Dermis microvascular lymphatic vessel endothelial cell (primary cell): Measurements from ENCODE around the gene TMEM87A. TPM values are rescaled to one million over a fixed set of nuclear protein-coding genes. Genes with fewer than 3 reads are reported as not detected.
"Not testable (repeated sequence)": the region's sequence is repeated elsewhere in the genome, so short reads cannot be mapped to it uniquely, and the experiment has no call there.

Experiments used
- DNase-seq, 2 donors: peaks; one replicate each; pipeline versions ENCODE4 v3.0.0 to v3.0.0-alpha.2; 2010; ENCODE audit warnings: low read depth in 2 of 2
- total RNA-seq: library from RNA; depleted of rRNA; stranded (reverse); fragments of >200 nt; gene quantifications from 2 replicates; pipeline ENCODE4 v1.2.1, GENCODE V29; 2014

TMEM87A gene
- total RNA-seq, 1 donor from 2014 or later, result 45.3 TPM

GRCh38 chr15:42270996-42271395, 2.2 kb downstream of the TMEM87A start:
- no peak for DNase-seq

GRCh38 chr15:42270551-42270950, 2.7 kb downstream of the TMEM87A start:
- no peak for DNase-seq

- DNase-seq, result no peak
These were observed 5.9 kb downstream of the TMEM87A start for GRCh38 chr15:42267286-42267685.

DNA sequence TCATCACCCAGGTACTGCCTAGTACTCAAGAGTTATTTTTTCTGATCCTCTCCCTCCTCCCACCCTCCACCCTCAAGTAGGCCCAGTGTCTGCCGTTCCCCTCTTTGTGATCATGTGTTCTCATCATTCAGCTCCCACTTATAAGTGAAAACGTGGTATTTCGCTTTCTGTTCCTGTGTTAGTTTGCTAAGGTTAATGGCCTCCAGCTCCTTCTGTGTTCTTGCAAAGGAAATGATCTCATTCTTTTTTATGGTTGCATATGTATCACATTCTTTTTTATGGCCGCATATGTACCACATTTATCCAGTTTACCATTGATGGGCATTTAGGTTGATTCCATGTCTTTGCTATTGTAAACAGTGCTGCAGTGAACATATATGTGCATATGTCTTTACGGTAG, 8.4 kb downstream of the TMEM87A start:
- DNase-seq, result no peak

DNA sequence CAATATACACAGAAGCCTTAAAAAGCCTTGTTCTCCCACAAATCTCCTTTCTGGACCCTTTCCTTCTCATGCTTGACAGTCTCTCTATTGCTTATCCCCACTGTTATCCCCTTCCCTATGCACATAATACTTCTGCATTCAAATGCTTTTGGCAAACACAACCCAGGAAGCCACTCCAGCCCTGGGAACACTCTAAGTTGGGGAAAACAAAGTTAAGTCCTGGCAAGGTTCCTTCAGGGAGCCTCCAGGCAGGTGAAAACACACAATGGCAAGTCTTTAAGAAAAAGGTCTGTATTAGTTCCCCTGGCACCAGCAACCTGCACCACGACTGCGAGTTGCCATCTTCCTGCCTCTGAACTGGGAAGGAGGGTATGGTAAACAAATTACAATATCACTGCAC, 19.9 kb downstream of the TMEM87A start:
- no peak for DNase-seq

- DNase-seq, result no peak
These were observed 32.4 kb downstream of the TMEM87A start for GRCh38 chr15:42240823-42241222.

GRCh38 chr15:42239528-42240182, 33.6 kb downstream of the TMEM87A start:
- no peak for DNase-seq

DNA sequence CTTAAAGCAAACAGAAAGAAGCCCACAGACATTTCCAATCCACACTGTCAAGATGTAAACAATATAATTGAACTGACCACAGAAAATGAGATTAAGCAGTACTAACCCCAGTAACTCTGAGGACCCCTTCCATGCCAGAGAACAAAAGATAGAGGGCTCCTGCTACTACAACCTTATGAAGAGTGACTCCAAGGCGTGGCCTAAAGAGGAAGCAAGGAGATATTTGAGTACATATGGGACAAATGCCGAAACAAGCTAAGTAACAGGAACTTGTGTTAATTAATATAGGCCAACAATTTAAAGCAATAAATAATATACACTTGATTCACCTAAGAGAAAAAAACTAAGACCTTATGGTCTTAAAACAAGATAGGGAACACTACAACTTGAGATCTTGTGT, 40.1 kb downstream of the TMEM87A start:
- DNase-seq, result no peak

DNA sequence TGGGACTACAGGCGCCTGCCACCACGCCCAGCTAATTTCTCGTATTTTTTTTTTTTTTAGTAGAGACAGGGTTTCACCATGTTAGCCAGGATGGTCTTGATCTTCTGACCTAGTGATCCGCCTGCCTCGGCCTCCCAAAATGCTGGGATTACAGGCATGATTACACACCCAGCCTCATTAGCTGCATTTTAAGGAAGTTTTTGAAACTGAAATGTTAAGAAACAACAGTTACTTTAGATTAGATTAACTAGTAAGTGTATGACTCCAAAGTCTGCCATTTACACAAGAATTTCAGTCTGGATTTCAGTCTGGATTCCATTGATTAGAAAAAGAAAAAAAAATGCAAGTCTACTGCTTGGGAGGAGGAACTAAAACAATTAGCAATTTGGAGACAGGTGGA, 40.6 kb downstream of the TMEM87A start:
- no peak for DNase-seq

DNA sequence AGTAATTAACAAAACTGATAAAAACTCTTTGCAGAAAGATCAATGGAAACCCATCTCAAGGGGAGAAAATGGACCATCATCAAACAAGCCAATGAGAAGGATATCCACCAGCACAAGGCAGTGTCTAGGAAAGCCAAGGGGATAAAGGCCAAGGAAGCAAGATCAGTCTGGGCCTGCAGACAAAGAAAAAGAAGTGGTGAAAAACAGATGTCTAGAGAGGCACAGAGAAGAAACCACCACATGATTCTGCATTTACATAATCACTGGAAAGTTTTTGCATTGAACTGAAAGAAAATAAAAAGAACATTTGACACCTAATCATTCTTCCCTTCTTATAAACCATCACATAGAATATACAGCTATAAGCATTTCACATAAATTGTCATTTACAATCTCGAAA, 42.1 kb downstream of the TMEM87A start:
- DNase-seq, result no peak

DNA sequence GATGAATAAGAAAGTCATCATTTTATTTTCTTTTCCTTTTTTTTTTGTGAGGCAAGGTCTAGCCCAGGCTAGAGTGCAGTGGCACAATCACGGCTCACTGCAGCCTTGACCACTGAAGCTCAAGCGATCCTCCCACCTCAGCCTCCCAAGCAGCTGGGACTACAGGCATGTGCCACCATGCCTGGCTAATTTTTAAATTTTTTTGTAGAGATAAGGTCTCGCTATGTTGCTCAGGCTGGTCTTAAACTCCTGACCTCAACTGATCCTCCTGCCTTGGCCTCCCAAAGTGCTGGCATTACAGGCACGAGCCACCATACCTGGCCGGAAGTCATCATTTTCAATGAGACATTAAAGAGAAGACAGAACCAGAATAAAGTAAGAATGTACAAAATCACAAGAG, 44.3 kb downstream of the TMEM87A start:
- DNase-seq, result not testable (repeated sequence)

GRCh38 chr15:42228036-42228435, 45.2 kb downstream of the TMEM87A start:
- no peak for DNase-seq

DNA sequence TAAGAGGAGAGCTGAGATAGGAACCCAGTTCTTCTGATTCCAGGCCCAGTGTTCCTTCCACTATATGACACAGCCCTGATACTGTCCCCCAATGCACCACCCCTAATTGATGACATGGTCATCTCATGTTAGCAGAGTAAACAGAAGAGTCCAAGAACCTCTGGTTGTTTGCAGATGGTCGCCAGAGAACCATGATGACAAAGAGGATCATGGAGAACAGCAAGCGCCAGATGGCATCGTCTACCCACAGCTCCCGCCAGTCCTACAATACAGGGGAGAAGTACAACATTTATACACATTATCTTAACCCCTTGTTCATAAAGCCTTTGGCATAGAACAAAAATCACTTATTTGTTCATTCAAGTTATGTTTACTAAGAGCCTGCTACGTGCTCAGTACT, 46.6 kb downstream of the TMEM87A start:
- DNase-seq, result no peak

- DNase-seq, result peak in 1 of 2 donors; percentile 54
These were observed 53.0 kb downstream of the TMEM87A start for GRCh38 chr15:42220216-42220615.

- no peak for DNase-seq
These were observed 54.2 kb downstream of the TMEM87A start for GRCh38 chr15:42218953-42219592.

- no peak for DNase-seq
These were observed 55.7 kb downstream of the TMEM87A start for GRCh38 chr15:42217568-42217967.

- peak; percentile 28 to 33 for DNase-seq
These were observed 57.1 kb downstream of the TMEM87A start for GRCh38 chr15:42215913-42216829.

DNA sequence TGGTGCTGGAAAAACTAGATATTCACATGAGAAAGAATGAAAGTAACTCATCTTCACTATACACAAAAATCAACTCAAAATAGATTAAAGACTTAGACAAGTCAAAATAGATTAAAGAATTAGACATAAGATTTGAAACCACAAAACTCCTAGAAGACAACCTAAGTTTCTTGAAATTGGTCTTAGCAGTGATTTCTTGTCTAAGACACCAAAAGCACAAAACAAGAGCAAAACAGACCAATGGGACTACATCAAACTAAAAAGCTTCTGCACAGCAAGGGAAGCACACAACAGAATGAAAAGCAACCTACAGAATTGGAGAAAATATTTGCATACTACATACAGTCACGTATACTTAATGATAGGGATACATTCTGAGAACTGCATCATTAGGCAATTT, 58.6 kb downstream of the TMEM87A start:
- no peak for DNase-seq

DNA sequence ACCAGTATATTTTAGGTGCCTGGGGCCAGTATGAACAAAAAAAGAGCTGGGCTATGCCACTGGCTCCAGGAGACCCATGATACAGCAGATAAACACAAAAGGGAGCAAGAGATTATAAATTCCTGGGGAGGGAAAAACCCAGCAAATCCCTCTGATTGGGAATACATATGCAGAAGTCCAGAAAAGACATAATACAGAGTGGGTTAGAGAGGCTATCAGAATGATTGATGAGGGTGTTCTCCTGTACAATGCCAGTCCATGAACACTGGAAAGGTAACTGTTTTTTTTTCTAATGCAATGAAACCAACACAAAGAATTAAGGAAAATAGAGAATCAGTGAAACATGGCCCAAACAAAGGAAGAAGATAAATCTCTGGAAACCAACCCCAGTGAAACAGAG, 59.7 kb downstream of the TMEM87A start:
- no peak for DNase-seq

DNA sequence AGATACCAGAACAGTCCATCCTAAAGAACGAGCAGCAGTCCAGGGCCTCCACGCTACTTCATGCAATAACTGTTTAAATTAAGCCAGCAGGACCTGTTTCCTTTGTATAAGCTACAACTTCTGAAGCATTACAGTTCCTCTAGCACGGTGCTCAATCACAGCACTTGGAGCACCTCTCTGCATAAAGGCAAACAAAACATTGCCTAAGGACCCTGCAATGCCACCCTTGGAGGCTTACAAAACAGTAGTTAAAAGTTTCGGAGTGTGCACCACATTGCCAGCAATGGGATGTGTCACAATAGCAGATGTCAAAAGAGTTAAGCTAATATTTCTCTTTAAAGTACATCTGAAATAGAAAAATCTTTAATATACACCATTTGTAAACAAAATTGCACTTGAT, 62.5 kb downstream of the TMEM87A start:
- DNase-seq, result no peak

DNA sequence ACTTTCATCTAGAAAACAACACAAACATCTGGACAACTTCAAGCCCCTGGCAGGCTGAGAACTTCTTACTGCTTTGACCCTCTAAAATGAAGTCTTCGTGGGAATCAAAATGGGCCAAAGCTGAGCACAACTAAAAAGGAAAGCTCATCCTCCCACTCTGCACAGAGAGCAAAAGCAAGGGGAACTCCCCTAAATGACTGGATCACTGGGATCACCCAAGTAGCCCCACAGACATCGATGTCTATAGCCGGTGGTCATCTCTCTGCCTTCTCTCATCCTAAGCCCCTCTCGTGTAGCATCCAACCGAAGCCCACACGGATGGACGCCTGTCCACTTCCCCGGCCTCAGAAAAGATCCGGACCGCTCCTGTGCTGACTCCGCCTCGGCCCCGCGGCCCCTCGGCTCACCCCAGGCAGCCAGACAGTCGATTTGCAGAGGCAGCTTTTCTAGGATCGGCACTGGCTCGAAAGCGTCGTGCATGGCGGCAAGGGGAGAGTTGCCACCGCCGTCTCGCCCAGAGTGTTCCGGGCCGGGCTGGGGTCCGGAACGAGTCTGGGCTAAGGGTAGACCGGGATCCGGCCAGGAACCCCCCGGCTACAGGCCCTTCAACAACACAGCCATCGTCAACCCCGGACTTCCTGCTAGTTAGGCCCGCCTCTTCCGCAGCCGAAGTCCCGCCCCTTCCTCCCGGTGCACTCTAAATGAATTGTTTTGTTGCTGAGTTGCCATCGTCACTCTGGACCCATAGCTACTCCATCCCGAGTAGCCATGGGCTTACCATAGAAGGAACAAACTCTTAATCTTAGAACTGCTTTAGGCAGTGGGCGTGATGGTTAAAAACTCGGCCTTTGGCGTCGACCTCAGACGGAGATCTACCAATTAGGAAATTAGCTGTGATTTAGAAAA, 65.3 kb downstream of the TMEM87A start, which contains the start of gene VPS39:
VPS39 (minus strand) TSS at position 631 of the 906 bp plus-strand sequence; CDS start at position 480, 151 bp downstream.
- peak; percentile 86 to 93 for DNase-seq
